Liver (tissue), 9 donors: ENCODE measurements around the gene MYO16. TPM values are rescaled to one million over a fixed set of nuclear protein-coding genes. Genes with fewer than 3 reads are reported as not detected.

Experiments
- DNase-seq: peaks from one replicate; pipeline ENCODE4 v3.0.0-alpha.2; 2017; ENCODE audit warnings: low spot score
- H3K27ac ChIP-seq, 2 donors: one replicate each; pipeline ENCODE4 v1.7.0; 2013; ENCODE audit warnings: inconsistent platforms in 2 of 2, low read length in 2 of 2, control low read depth in 1 of 2, low read depth in 1 of 2, mild to moderate bottlenecking in 1 of 2
- H3K27me3 ChIP-seq, 4 donors: one replicate each; pipeline versions ENCODE4 v1.6.1 to v1.7.0; 2013; ENCODE audit warnings: low read length in 3 of 4, inconsistent platforms in 1 of 4, mild to moderate bottlenecking in 1 of 4, moderate library complexity in 1 of 4; ENCODE audit not compliant: control insufficient read depth in 4 of 4, insufficient read depth in 4 of 4
- H3K36me3 ChIP-seq, 4 donors: one replicate each; pipeline versions ENCODE4 v1.6.1 to v1.7.0; 2013; ENCODE audit warnings: low read length in 3 of 4, mild to moderate bottlenecking in 3 of 4, low read depth in 1 of 4, moderate library complexity in 1 of 4; ENCODE audit not compliant: control insufficient read depth in 4 of 4, insufficient read depth in 3 of 4
- H3K4me1 ChIP-seq, 4 donors: one replicate each; pipeline versions ENCODE4 v1.6.1 to v1.7.0; 2013; ENCODE audit warnings: low read length in 3 of 4, mild to moderate bottlenecking in 3 of 4, moderate library complexity in 1 of 4; ENCODE audit not compliant: control insufficient read depth in 4 of 4, insufficient read depth in 4 of 4
- H3K4me3 ChIP-seq, 3 donors: one replicate each; pipeline versions ENCODE4 v1.6.1 to v1.7.0; 2013; ENCODE audit warnings: low read length in 3 of 3, control low read depth in 1 of 3, low read depth in 1 of 3, mild to moderate bottlenecking in 1 of 3
- H3K9ac ChIP-seq, 2 donors: one replicate each; pipeline ENCODE4 v1.7.0; 2013; ENCODE audit warnings: low read length in 2 of 2, mild to moderate bottlenecking in 2 of 2, moderate library complexity in 2 of 2, control low read depth in 1 of 2, low read depth in 1 of 2
- H3K9me3 ChIP-seq, 4 donors: one replicate each; pipeline versions ENCODE4 v1.6.1 to v1.7.0; 2013; ENCODE audit warnings: low read length in 3 of 4; ENCODE audit not compliant: control insufficient read depth in 4 of 4
- ATF3 ChIP-seq: IDR thresholded peaks from 2 replicates; pipeline ENCODE4 v1.6.1; 2016; ENCODE audit warnings: antibody characterized with exemption
- CTCF ChIP-seq: fragments of 150-350 bp; IDR thresholded peaks from 2 replicates; pipeline ENCODE4 v1.5.1; 2017; ENCODE audit warnings: improper control_type of control experiment, low read depth, low read length; ENCODE audit not compliant: missing input control
- EGR1 ChIP-seq, 2 donors: IDR thresholded peaks; 2 replicates each; pipeline ENCODE4 v1.6.1; 2016 to 2018; ENCODE audit warnings: antibody characterized with exemption in 2 of 2, low read depth in 2 of 2
- FOXA2 ChIP-seq: IDR thresholded peaks from 2 replicates; pipeline ENCODE4 v1.6.1; 2016; ENCODE audit warnings: antibody characterized with exemption
- HNF4A ChIP-seq, 2 donors: conservative IDR thresholded peaks; 2 replicates each; pipeline ENCODE4 v1.6.1; 2016; ENCODE audit warnings: antibody characterized with exemption in 2 of 2, mild to moderate bottlenecking in 2 of 2
- HNF4G ChIP-seq: IDR thresholded peaks from 2 replicates; pipeline ENCODE4 v1.6.1; 2016; ENCODE audit warnings: antibody characterized with exemption
- JUND ChIP-seq, 2 donors: IDR thresholded peaks; 2 replicates each; pipeline ENCODE4 v1.6.1; 2016; ENCODE audit warnings: antibody characterized with exemption in 2 of 2
- RAD21 ChIP-seq, 2 donors: IDR thresholded peaks; 2 replicates each; pipeline ENCODE4 v1.6.1; 2016; ENCODE audit warnings: antibody characterized with exemption in 2 of 2, mild to moderate bottlenecking in 2 of 2
- REST ChIP-seq: IDR thresholded peaks from 2 replicates; pipeline ENCODE4 v1.6.1; 2016; ENCODE audit warnings: antibody characterized with exemption, mild to moderate bottlenecking
- RXRA ChIP-seq, 2 donors: IDR thresholded peaks; 2 replicates each; pipeline ENCODE4 v1.6.1; 2017 to 2018; ENCODE audit warnings: antibody characterized with exemption in 2 of 2, mild to moderate bottlenecking in 1 of 2
- SP1 ChIP-seq: IDR thresholded peaks from 2 replicates; pipeline ENCODE4 v1.6.1; 2018; ENCODE audit warnings: antibody characterized with exemption, mild to moderate bottlenecking
- TAF1 ChIP-seq: conservative IDR thresholded peaks from 2 replicates; pipeline ENCODE4 v1.6.1; 2016; ENCODE audit warnings: antibody characterized with exemption, mild to moderate bottlenecking
- YY1 ChIP-seq: IDR thresholded peaks from 2 replicates; pipeline ENCODE4 v1.6.1; 2016; ENCODE audit warnings: antibody characterized with exemption, mild to moderate bottlenecking
- ZBTB33 ChIP-seq: IDR thresholded peaks from 2 replicates; pipeline ENCODE4 v1.6.1; 2016; ENCODE audit warnings: antibody characterized with exemption
- WGBS: extraction: QIAGEN DNeasy Blood & Tissue Kit; methylation state at CpG from one replicate; pipeline ENCODE4 v1.1.7; 2013; 5-methylcytosine and 5-hydroxymethylcytosine counted together
- polyA plus RNA-seq, 2 donors: library from polyadenylated mRNA; stranded (reverse) in 1 of 2; unstranded in 1 of 2; fragments of 200-250 nt in 1 of 2; fragments of >200 nt in 1 of 2; fragmentation: Nextera tagmentation in 1 of 2; extraction: Ambion mirVana in 1 of 2; gene quantifications; one replicate each; pipeline versions ENCODE4 v1.2.1 to v1.2.3, GENCODE V29; 2013 to 2015
- total RNA-seq, 2 donors: library from RNA; depleted of rRNA; stranded (reverse); fragments of >200 nt; gene quantifications; one replicate each; pipeline ENCODE4 v1.2.3, GENCODE V29; 2014
- donor health status: healthy.
- donor health status: healthy.
- donor health status: healthy.
- donor health status: healthy.
- donor health status: healthy.

The MYO16 gene
- total and polyA plus RNA-seq, 4 donors: 0.37 to 1.1 (median 0.68) TPM

GRCh38 chr13:108927615-108928014 lies 298.2 kb downstream of the MYO16 start:
- no peaks in the 10 kb centered on the region for H3K9me3 ChIP-seq
- no peaks in the 10 kb centered on the region for H3K4me1 ChIP-seq
- H3K27ac ChIP-seq: no peak overlapping the region
- H3K27me3 ChIP-seq: no peaks in the 10 kb centered on the region
- no peaks in the 10 kb centered on the region for H3K36me3 ChIP-seq
- H3K9ac ChIP-seq: no peak overlapping the region
- H3K4me3 ChIP-seq: no peak overlapping the region
- TF ChIP-seq HNF4G: no peak
- no peak for TF ChIP-seq HNF4A (conservative IDR thresholded peaks at IDR 0.05)
- no peak for TF ChIP-seq YY1
- TF ChIP-seq FOXA2: no peak
- TF ChIP-seq SP1: no peak
- TF ChIP-seq REST: no peak
- TF ChIP-seq RXRA (IDR thresholded peaks at IDR 0.05): no peak
- no peak for TF ChIP-seq ZBTB33
- TF ChIP-seq ATF3: no peak
- DNase-seq: no peak
- WGBS: 85% methylated on average over 16 of the region's 16 CpGs

- no peaks in the 10 kb centered on the region for H3K4me1 ChIP-seq
- H3K9me3 ChIP-seq: no peaks in the 10 kb centered on the region
- no peak for DNase-seq
- no peak for TF ChIP-seq RXRA (IDR thresholded peaks at IDR 0.05)
- no peak for TF ChIP-seq RAD21 (IDR thresholded peaks at IDR 0.05)
- TF ChIP-seq CTCF: no peak
- TF ChIP-seq EGR1 (IDR thresholded peaks at IDR 0.05; ENCODE audit: low read depth in 2 of 2): no peak
- no peak for TF ChIP-seq TAF1
- TF ChIP-seq HNF4G: no peak
- TF ChIP-seq JUND (IDR thresholded peaks at IDR 0.05): no peak
- H3K9ac ChIP-seq: no peak overlapping the region
- H3K36me3 ChIP-seq: no peaks in the 10 kb centered on the region
- 43% methylated on average over 3 of the region's 3 CpGs for WGBS
- no peak overlapping the region for H3K27ac ChIP-seq
- no peaks in the 10 kb centered on the region for H3K27me3 ChIP-seq
- H3K4me3 ChIP-seq: no peak overlapping the region
Observed at GRCh38 chr13:108929532-108930206, 300.3 kb downstream of the MYO16 start.
